B cell (primary cell): ENCODE data around the gene SEC16B. TPM values are rescaled to one million over a fixed set of nuclear protein-coding genes. Genes with fewer than 3 reads are reported as not detected.

Experiments
- ATAC-seq: fragments of 200-7000 bp; cut with Tn5 transposase; one replicate; pipeline ENCODE4 v1.10.0; 2021; ENCODE audit warnings: low read depth, mild to moderate bottlenecking, moderate number of reproducible peaks, moderate library complexity
- CTCF ChIA-PET: fragments of 350-600 bp; sonication (Branson Sonifier 250); formaldehyde crosslinking; loops from one replicate; lab custom pipeline; 2021; ENCODE audit warnings: antibody characterized with exemption, inconsistent platforms; lab: Charles Lee
- POLR2A ChIA-PET: fragments of 350-600 bp; sonication (Branson Sonifier 250); formaldehyde crosslinking; loops from one replicate; lab custom pipeline; 2021; ENCODE audit warnings: antibody characterized with exemption; lab: Charles Lee
- DNase-seq: peaks from one replicate; pipeline ENCODE4 v3.0.0; 2013
- H2AFZ ChIP-seq: 2 replicates; pipeline ENCODE4 v1.6.1; 2012; ENCODE audit warnings: mild to moderate bottlenecking, low read depth, low read length; ENCODE audit not compliant: insufficient read depth, poor library complexity, severe bottlenecking
- H3K27ac ChIP-seq, 2 donors: 1 replicate in 1 of 2; 2 replicates in 1 of 2; pipeline ENCODE4 v1.5.1; 2012 to 2013; ENCODE audit warnings: low read length in 2 of 2, mild to moderate bottlenecking in 2 of 2, moderate library complexity in 1 of 2
- H3K27me3 ChIP-seq, 4 experiments: fragments of 200-600 bp in 1 of 4; sonication (generic) in 1 of 4; replicated peaks in 1 of 4; 1 replicate in 2 of 4; 2 replicates in 2 of 4; pipeline versions ENCODE4 v1.6.1 to v1.7.0; 2013 to 2016; ENCODE audit warnings: low read length in 3 of 4, mild to moderate bottlenecking in 2 of 4, mixed read lengths in 1 of 4, moderate library complexity in 1 of 4; ENCODE audit not compliant: insufficient read depth in 4 of 4, control insufficient read depth in 3 of 4; ENCODE audit errors: control extremely low read depth in 1 of 4
- H3K36me3 ChIP-seq, 2 experiments: replicated peaks in 1 of 2; 1 replicate in 1 of 2; 2 replicates in 1 of 2; pipeline versions ENCODE4 v1.6.1 to v1.7.1; 2013; ENCODE audit warnings: low read length in 1 of 2; ENCODE audit not compliant: insufficient read depth in 2 of 2, control insufficient read depth in 1 of 2; ENCODE audit errors: control extremely low read depth in 1 of 2, extremely low read depth in 1 of 2
- H3K4me1 ChIP-seq, 2 donors: fragments of 200-600 bp in 1 of 2; sonication (generic) in 1 of 2; 1 replicate in 1 of 2; 2 replicates in 1 of 2; pipeline versions ENCODE4 v1.5.1 to v1.6.1; 2013 to 2017; ENCODE audit warnings: low read length in 2 of 2; ENCODE audit not compliant: control insufficient read depth in 2 of 2, insufficient read depth in 2 of 2
- H3K4me2 ChIP-seq: replicated peaks from 2 replicates; pipeline ENCODE3; 2012; ENCODE audit warnings: mild to moderate bottlenecking, low read depth, low read length; ENCODE audit not compliant: poor library complexity, severe bottlenecking
- H3K4me3 ChIP-seq, 5 experiments: fragments of 200-600 bp in 1 of 5; sonication (generic) in 1 of 5; 1 replicate in 3 of 5; 2 replicates in 2 of 5; pipeline versions ENCODE4 v1.5.1 to v1.7.0; 2011 to 2016; ENCODE audit warnings: low read length in 4 of 5, mild to moderate bottlenecking in 4 of 5, low read depth in 2 of 5, control low read depth in 1 of 5, moderate library complexity in 1 of 5; ENCODE audit not compliant: insufficient read depth in 1 of 5; ENCODE audit errors: control extremely low read depth in 1 of 5, extremely low read depth in 1 of 5
- H3K79me2 ChIP-seq: fragments of 200-600 bp; sonication (generic); one replicate; pipeline ENCODE4 v1.6.0; 2016; ENCODE audit warnings: low read length; ENCODE audit not compliant: control insufficient read depth, insufficient read depth
- H3K9ac ChIP-seq: fragments of 200-600 bp; sonication (generic); 2 replicates; pipeline ENCODE4 v1.6.1; 2017; ENCODE audit warnings: mild to moderate bottlenecking, low read length, moderate library complexity
- H3K9me3 ChIP-seq, 3 donors: one replicate each; pipeline versions ENCODE4 v1.6.1 to v1.7.1; 2013; ENCODE audit warnings: low read length in 2 of 3; ENCODE audit not compliant: control insufficient read depth in 2 of 3, insufficient read depth in 1 of 3; ENCODE audit errors: control extremely low read depth in 1 of 3
- H4K20me1 ChIP-seq: 2 replicates; pipeline ENCODE4 v1.6.0; 2012; ENCODE audit warnings: mild to moderate bottlenecking, low read length; ENCODE audit not compliant: insufficient read depth, control insufficient read depth, poor library complexity, severe bottlenecking
- H3K27ac Mint-ChIP-seq: one replicate; pipeline ENCODE4 v1.8.0; 2021; ENCODE audit warnings: mixed read lengths
- H3K27me3 Mint-ChIP-seq: one replicate; pipeline ENCODE4 v1.8.0; 2021; ENCODE audit warnings: mixed read lengths
- H3K4me1 Mint-ChIP-seq: one replicate; pipeline ENCODE4 v1.8.0; 2021; ENCODE audit warnings: mixed read lengths
- H3K4me3 Mint-ChIP-seq: one replicate; pipeline ENCODE4 v1.8.0; 2021; ENCODE audit warnings: mixed read lengths
- H3K9me3 Mint-ChIP-seq: one replicate; pipeline ENCODE4 v1.8.0; 2022; ENCODE audit warnings: mixed read lengths; ENCODE audit not compliant: insufficient read depth
- CTCF ChIP-seq: fragments of 200-600 bp; IDR thresholded peaks from one replicate; pipeline ENCODE4 v1.8.0; 2022; ENCODE audit warnings: antibody characterized with exemption, mild to moderate bottlenecking
- EZH2 ChIP-seq: IDR thresholded peaks from 2 replicates; pipeline ENCODE4 v1.6.1; 2012; ENCODE audit warnings: borderline replicate concordance, low read depth, mild to moderate bottlenecking, moderate library complexity, low read length; ENCODE audit not compliant: insufficient read depth, poor library complexity, severe bottlenecking
- WGBS: methylation state at CpG from one replicate; pipeline ENCODE4 v1.1.5; 2013; ENCODE audit warnings: missing lambda C conversion rate; ENCODE audit not compliant: insufficient coverage; 5-methylcytosine and 5-hydroxymethylcytosine counted together
- intact Hi-C: fragments of 100-400 bp; cut with micrococcal nuclease; formaldehyde crosslinking; loops from one replicate; pipeline ENCODE4 v1.10.0; 2022
- polyA plus RNA-seq: library from polyadenylated mRNA; depleted of rRNA; stranded (reverse); fragments of >200 nt; gene quantifications from 2 replicates; pipeline ENCODE4 v1.2.3, GENCODE V29; 2012
- total RNA-seq, 2 donors: library from RNA; stranded (reverse); fragments of 120-200 nt in 1 of 2; gene quantifications; 1 replicate in 1 of 2; 2 replicates in 1 of 2; pipeline versions ENCODE4 v1.2.3 to v1.2.4, GENCODE V29; 2013 to 2022

SEC16B gene
- total and polyA plus RNA-seq, 2 donors (not counting 1 experiment from before 2014, with no cell fraction given): 0.03 to 0.10 TPM

- ATAC-seq: no peak
- no peak overlapping the region for H3K27ac ChIP-seq
- no peaks in the 10 kb centered on the region for H3K9me3 Mint-ChIP-seq
- H3K27ac Mint-ChIP-seq: no peak overlapping the region
- no peaks in the 10 kb centered on the region for H3K27me3 ChIP-seq
- H3K79me2 ChIP-seq: no peaks in the 10 kb centered on the region
- no peak overlapping the region for H3K4me2 ChIP-seq
- ChIA-PET CTCF (no interaction called here), POLR2A (no interaction called here)
- H3K4me1 Mint-ChIP-seq: no peaks in the 10 kb centered on the region
- no peaks in the 10 kb centered on the region for H3K36me3 ChIP-seq
- H3K4me3 Mint-ChIP-seq: no peak overlapping the region
- WGBS: no CpG with 5 or more reads among the region's 2 CpGs
- H3K9me3 ChIP-seq: no peaks in the 10 kb centered on the region
- no peak overlapping the region for H3K9ac ChIP-seq
- intact Hi-C loops: no loop called here
- no peak overlapping the region for H2AFZ ChIP-seq
- H3K4me3 ChIP-seq: no peak overlapping the region
- H3K27me3 Mint-ChIP-seq: peaks cover 17% of the 10 kb centered on the region
- no peaks in the 10 kb centered on the region for H3K4me1 ChIP-seq
- TF ChIP-seq EZH2 (no peak), CTCF (no peak)
- DNase-seq: no peak
- no peaks in the 10 kb centered on the region for H4K20me1 ChIP-seq
Observed at GRCh38 chr1:177920091-177920490, 49.8 kb downstream of the SEC16B start.

GRCh38 chr1:177915641-177916040, 54.2 kb downstream of the SEC16B start:
- no peak overlapping the region for H2AFZ ChIP-seq
- TF ChIP-seq CTCF (no peak), EZH2 (no peak)
- CTCF ChIA-PET: no interaction called here
- WGBS: 77% methylated on average over 3 of the region's 3 CpGs
- H3K79me2 ChIP-seq: no peaks in the 10 kb centered on the region
- no peaks in the 10 kb centered on the region for H3K36me3 ChIP-seq
- POLR2A ChIA-PET: no interaction called here
- H3K27ac Mint-ChIP-seq: no peak overlapping the region
- no peaks in the 10 kb centered on the region for H3K9me3 ChIP-seq
- ATAC-seq: no peak
- no peak overlapping the region for H3K4me3 ChIP-seq
- no peak for DNase-seq
- no peaks in the 10 kb centered on the region for H4K20me1 ChIP-seq
- H3K4me1 Mint-ChIP-seq: no peaks in the 10 kb centered on the region
- no peak overlapping the region for H3K9ac ChIP-seq
- H3K27ac ChIP-seq: no peak overlapping the region
- H3K27me3 Mint-ChIP-seq: peaks cover 10% of the 10 kb centered on the region
- H3K4me2 ChIP-seq: no peak overlapping the region
- H3K4me1 ChIP-seq: no peaks in the 10 kb centered on the region
- no peaks in the 10 kb centered on the region for H3K9me3 Mint-ChIP-seq
- no peaks in the 10 kb centered on the region for H3K27me3 ChIP-seq
- no peak overlapping the region for H3K4me3 Mint-ChIP-seq
- intact Hi-C loops: no loop called here
